GM12878 (cell line): ENCODE data around the gene BBS9. TPM values are rescaled to one million over a fixed set of nuclear protein-coding genes. Genes with fewer than 3 reads are reported as not detected.

Experiments
- ATAC-seq: fragments of 200-7000 bp; cut with Tn5 transposase; 3 replicates; pipeline ENCODE4 v1.9.1; 2020; ENCODE audit warnings: mild to moderate bottlenecking, moderate library complexity
- BruUV-seq: library from RNA; stranded (reverse); fragments of 400-500 nt; replicated peaks from 2 replicates; lab custom pipeline; 2021; lab: Mats Ljungman, UMichigan
- CTCF ChIA-PET: fragments of 300-600 bp; sonication (Branson Sonifier 250); formaldehyde crosslinking; extraction: SDS; loops from one replicate; lab custom pipeline; 2021; ENCODE audit warnings: inconsistent platforms; lab: Yijun Ruan, JAX
- POLR2A ChIA-PET: fragments of 350-600 bp; formaldehyde crosslinking; extraction: SDS; loops from one replicate; lab custom pipeline; 2021; ENCODE audit warnings: inconsistent platforms; lab: Charles Lee
- RAD21 ChIA-PET: fragments of 300-600 bp; sonication (Branson Sonifier 250); formaldehyde crosslinking; loops from one replicate; lab custom pipeline; 2023; ENCODE audit warnings: antibody characterized with exemption; ENCODE audit not compliant: unreplicated experiment; lab: Charles Lee
- SMC1A ChIA-PET: fragments of 300-600 bp; sonication (Branson Sonifier 250); formaldehyde crosslinking; loops from one replicate; lab custom pipeline; 2023; ENCODE audit not compliant: unreplicated experiment, uncharacterized antibody; lab: Charles Lee
- DNase-seq: peaks from one replicate; pipeline ENCODE4 v3.0.0-alpha.2; 2011; ENCODE audit warnings: low read depth, low spot score
- FAIRE-seq: peaks from 3 replicates; lab custom pipeline; 2011; peaks lifted over from hg19 to GRCh38; lab: Jason Lieb, UNC
- H2AFZ ChIP-seq: 2 replicates; pipeline ENCODE4 v1.6.0; 2011; ENCODE audit warnings: low read depth, low read length, control low read depth; ENCODE audit not compliant: control insufficient read depth
- H3K27ac ChIP-seq: 2 replicates; pipeline ENCODE4 v1.5.1; 2011; ENCODE audit warnings: control low read depth; ENCODE audit not compliant: control insufficient read depth, insufficient read depth
- H3K27me3 ChIP-seq, 2 experiments: replicated peaks in 1 of 2; 2 replicates each; pipeline versions ENCODE4 v1.6.0 to v1.6.1; 2011; ENCODE audit warnings: low read length in 1 of 2; ENCODE audit not compliant: control insufficient read depth in 2 of 2, insufficient read depth in 2 of 2
- H3K36me3 ChIP-seq, 2 experiments: 2 replicates each; pipeline ENCODE4 v1.5.1; 2011; ENCODE audit warnings: low read length in 1 of 2; ENCODE audit not compliant: control insufficient read depth in 2 of 2, insufficient read depth in 2 of 2
- H3K4me1 ChIP-seq: 2 replicates; pipeline ENCODE4 v1.6.1; 2011; ENCODE audit warnings: mild to moderate bottlenecking, low read length, moderate library complexity, mixed read lengths; ENCODE audit not compliant: control insufficient read depth, insufficient read depth
- H3K4me2 ChIP-seq: 2 replicates; pipeline ENCODE4 v1.6.0; 2011; ENCODE audit warnings: control low read depth; ENCODE audit not compliant: control insufficient read depth, insufficient read depth
- H3K4me3 ChIP-seq: fragments of 200-600 bp; sonication (generic); 2 replicates; pipeline ENCODE4 v1.5.1; 2016
- H3K79me2 ChIP-seq: 2 replicates; pipeline ENCODE4 v1.6.0; 2011; ENCODE audit warnings: low read length; ENCODE audit not compliant: control insufficient read depth, insufficient read depth
- H3K9ac ChIP-seq: 2 replicates; pipeline ENCODE4 v1.8.0; 2011; ENCODE audit warnings: low read length, control low read depth, mixed read lengths; ENCODE audit not compliant: control insufficient read depth, insufficient read depth
- H3K9me3 ChIP-seq: replicated peaks from 3 replicates; pipeline ENCODE4 v1.5.1; 2011; ENCODE audit warnings: mild to moderate bottlenecking, low read length; ENCODE audit not compliant: control insufficient read depth, insufficient read depth
- H4K20me1 ChIP-seq: 2 replicates; pipeline ENCODE4 v1.6.0; 2011; ENCODE audit not compliant: control insufficient read depth, insufficient read depth
- EZH2 ChIP-seq: IDR thresholded peaks from 2 replicates; pipeline ENCODE4 v1.6.1; 2012; ENCODE audit warnings: low read depth, mild to moderate bottlenecking, control low read depth, inconsistent platforms, low read length, borderline replicate concordance; ENCODE audit not compliant: control insufficient read depth
- JUND ChIP-seq: IDR thresholded peaks from 2 replicates; pipeline ENCODE4 v1.6.1; 2012; ENCODE audit warnings: low read depth, mild to moderate bottlenecking, low read length, improper control_type of control experiment, moderate library complexity
- RB1 ChIP-seq: fragments of 450-650 bp; formaldehyde crosslinking; IDR thresholded peaks from 2 replicates; pipeline ENCODE4 v1.6.1; 2017; ENCODE audit warnings: mild to moderate bottlenecking, borderline replicate concordance
- WGBS: methylation state at CpG from one replicate; pipeline ENCODE4 v1.1.6; 2016; ENCODE audit warnings: low lambda C conversion rate; ENCODE audit not compliant: insufficient replicate concordance, insufficient coverage; ENCODE audit errors: missing lambda C conversion rate; 5-methylcytosine and 5-hydroxymethylcytosine counted together
- in situ Hi-C: fragments of 300-500 bp; cut with MboI; formaldehyde crosslinking; loops from 9 replicates; pipeline ENCODE4 v1.14.3; 2018; ENCODE audit warnings: mixed read lengths
- intact Hi-C: fragments of 100-400 bp; cut with micrococcal nuclease; formaldehyde crosslinking; loops from one replicate; pipeline ENCODE4 v1.14.2; 2022; ENCODE audit not compliant: unreplicated experiment
- polyA plus RNA-seq, 11 experiments: library from polyadenylated mRNA; depleted of rRNA in 4 of 11; unstranded in 6 of 11; stranded (reverse) in 5 of 11; fragments of >200 nt; fragmentation: Nextera tagmentation in 4 of 11; fragmentation: Illumina TruSeq in 1 of 11; extraction: Ambion mirVana in 4 of 11; extraction: Trizol in 1 of 11; gene quantifications; 1 replicate in 1 of 11; 2 replicates in 10 of 11; pipeline versions ENCODE4 v1.2.1 to v1.2.3, GENCODE V29; 2011 to 2016; ENCODE audit warnings: inconsistent platforms in 2 of 11, missing spikeins in 2 of 11, low read depth in 1 of 11
- total RNA-seq, 4 experiments: library from RNA; depleted of rRNA in 3 of 4; stranded (reverse); fragments of >200 nt in 3 of 4; fragmentation: Illumina TruSeq in 1 of 4; extraction: Trizol in 1 of 4; gene quantifications; 2 replicates each; pipeline versions ENCODE4 v1.2.1 to v1.2.3, GENCODE V29; 2013 to 2021
- TF ChIP-seq, protein P1 (sequence below): fragments of 450-650 bp; IDR thresholded peaks from 2 replicates; pipeline ENCODE4 v1.6.1; 2017; ENCODE audit warnings: mild to moderate bottlenecking, moderate library complexity
- TF ChIP-seq, protein P2 (sequence below): IDR thresholded peaks from 2 replicates; pipeline ENCODE4 v1.6.1; 2011; ENCODE audit warnings: low read depth, low read length, improper control_type of control experiment, borderline replicate concordance

The BBS9 gene
- total and polyA plus RNA-seq, 10 of the 15 experiments (the other 5 are each of a cell fraction or from before 2014, with no cell fraction given): 1.2 to 5.6 (median 2.3) TPM

DNA sequence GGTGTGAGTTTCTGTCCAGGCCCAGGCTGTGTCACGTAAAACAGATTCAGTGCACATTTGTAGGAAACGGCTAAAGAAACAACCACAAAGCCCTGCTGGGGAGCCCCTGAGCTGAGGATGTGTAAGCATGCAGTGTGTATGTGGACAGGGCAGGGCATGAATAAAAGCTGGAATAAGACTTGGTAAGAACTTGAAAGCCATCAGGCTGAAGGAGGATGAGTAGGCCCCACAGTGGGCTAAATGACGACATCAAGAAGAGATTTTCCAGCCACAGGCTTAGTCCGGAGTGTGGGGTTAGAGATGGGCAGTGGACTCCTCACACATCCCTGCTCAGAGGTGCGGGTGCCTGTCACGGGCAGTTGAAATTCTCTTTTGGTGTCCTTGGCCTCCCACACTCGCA is 505.2 kb downstream of the BBS9 start:
- 48% methylated on average over 7 of the region's 7 CpGs for WGBS
- ChIA-PET SMC1A (no interaction called here), POLR2A (no interaction called here), CTCF (no interaction called here), RAD21 (no interaction called here)
- Histone ChIP-seq H3K4me2 (no peak overlapping the region), H3K27me3 (no peaks in the 10 kb centered on the region; a peak in 1 of 4 replicates), H3K27ac (no peak overlapping the region), H3K4me3 (no peak overlapping the region)
- BruUV-seq: no TSS peak
- intact Hi-C loops: no loop called here
- DNase-seq: no peak
- TF ChIP-seq EZH2 (no peak), RB1 (no peak), JUND (no peak)
- TF ChIP-seq, protein P1, sequence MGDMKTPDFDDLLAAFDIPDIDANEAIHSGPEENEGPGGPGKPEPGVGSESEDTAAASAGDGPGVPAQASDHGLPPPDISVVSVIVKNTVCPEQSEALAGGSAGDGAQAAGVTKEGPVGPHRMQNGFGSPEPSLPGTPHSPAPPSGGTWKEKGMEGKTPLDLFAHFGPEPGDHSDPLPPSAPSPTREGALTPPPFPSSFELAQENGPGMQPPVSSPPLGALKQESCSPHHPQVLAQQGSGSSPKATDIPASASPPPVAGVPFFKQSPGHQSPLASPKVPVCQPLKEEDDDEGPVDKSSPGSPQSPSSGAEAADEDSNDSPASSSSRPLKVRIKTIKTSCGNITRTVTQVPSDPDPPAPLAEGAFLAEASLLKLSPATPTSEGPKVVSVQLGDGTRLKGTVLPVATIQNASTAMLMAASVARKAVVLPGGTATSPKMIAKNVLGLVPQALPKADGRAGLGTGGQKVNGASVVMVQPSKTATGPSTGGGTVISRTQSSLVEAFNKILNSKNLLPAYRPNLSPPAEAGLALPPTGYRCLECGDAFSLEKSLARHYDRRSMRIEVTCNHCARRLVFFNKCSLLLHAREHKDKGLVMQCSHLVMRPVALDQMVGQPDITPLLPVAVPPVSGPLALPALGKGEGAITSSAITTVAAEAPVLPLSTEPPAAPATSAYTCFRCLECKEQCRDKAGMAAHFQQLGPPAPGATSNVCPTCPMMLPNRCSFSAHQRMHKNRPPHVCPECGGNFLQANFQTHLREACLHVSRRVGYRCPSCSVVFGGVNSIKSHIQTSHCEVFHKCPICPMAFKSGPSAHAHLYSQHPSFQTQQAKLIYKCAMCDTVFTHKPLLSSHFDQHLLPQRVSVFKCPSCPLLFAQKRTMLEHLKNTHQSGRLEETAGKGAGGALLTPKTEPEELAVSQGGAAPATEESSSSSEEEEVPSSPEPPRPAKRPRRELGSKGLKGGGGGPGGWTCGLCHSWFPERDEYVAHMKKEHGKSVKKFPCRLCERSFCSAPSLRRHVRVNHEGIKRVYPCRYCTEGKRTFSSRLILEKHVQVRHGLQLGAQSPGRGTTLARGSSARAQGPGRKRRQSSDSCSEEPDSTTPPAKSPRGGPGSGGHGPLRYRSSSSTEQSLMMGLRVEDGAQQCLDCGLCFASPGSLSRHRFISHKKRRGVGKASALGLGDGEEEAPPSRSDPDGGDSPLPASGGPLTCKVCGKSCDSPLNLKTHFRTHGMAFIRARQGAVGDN: no peak
- TF ChIP-seq, protein P2, sequence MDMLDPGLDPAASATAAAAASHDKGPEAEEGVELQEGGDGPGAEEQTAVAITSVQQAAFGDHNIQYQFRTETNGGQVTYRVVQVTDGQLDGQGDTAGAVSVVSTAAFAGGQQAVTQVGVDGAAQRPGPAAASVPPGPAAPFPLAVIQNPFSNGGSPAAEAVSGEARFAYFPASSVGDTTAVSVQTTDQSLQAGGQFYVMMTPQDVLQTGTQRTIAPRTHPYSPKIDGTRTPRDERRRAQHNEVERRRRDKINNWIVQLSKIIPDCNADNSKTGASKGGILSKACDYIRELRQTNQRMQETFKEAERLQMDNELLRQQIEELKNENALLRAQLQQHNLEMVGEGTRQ: no peak
- TF ChIP-seq, all 136 proteins: peak for 0
- H2AFZ ChIP-seq: no peak overlapping the region
- no peaks in the 10 kb centered on the region for H3K9me3 ChIP-seq
- H3K36me3 ChIP-seq: no peaks in the 10 kb centered on the region
- ATAC-seq: no peak
- in situ Hi-C loops: no loop called here
- no peaks in the 10 kb centered on the region for H4K20me1 ChIP-seq
- H3K9ac ChIP-seq: no peak overlapping the region
- no peak for FAIRE-seq
- no peaks in the 10 kb centered on the region for H3K79me2 ChIP-seq
- no peaks in the 10 kb centered on the region for H3K4me1 ChIP-seq
